Retinal pigment epithelial cell (primary cell): ENCODE data around the gene NPB.

Experiments
- DNase-seq: peaks from one replicate; pipeline ENCODE4 v3.0.0-alpha.2; 2010; ENCODE audit warnings: low read depth
- H3K4me3 ChIP-seq: 2 replicates; pipeline ENCODE4 v1.5.1; 2011; ENCODE audit warnings: mild to moderate bottlenecking, low read length, control low read depth, moderate library complexity
- CTCF ChIP-seq: conservative IDR thresholded peaks from 2 replicates; pipeline ENCODE4 v1.5.1; 2011; ENCODE audit warnings: low read depth, low read length, control low read depth, inconsistent platforms

Gene NPB

GRCh38 chr17:81902653-81903414 lies 796 bp downstream of the NPB start:
- TF ChIP-seq CTCF = no peak
- DNase-seq = no peak
- no peak overlapping the region for H3K4me3 ChIP-seq

GRCh38 chr17:81903415-81903831 lies 1.4 kb downstream of the NPB start:
- DNase-seq = no peak
- H3K4me3 ChIP-seq = no peak overlapping the region
- no peak for TF ChIP-seq CTCF

GRCh38 chr17:81903896-81904599 lies 2.0 kb downstream of the NPB start:
- TF ChIP-seq CTCF = no peak
- no peak for DNase-seq
- no peak overlapping the region for H3K4me3 ChIP-seq

- no peak for DNase-seq
- no peak for TF ChIP-seq CTCF
- H3K4me3 ChIP-seq = no peak overlapping the region
Observed at GRCh38 chr17:81904600-81905423, 2.8 kb downstream of the NPB start.

- no peak overlapping the region for H3K4me3 ChIP-seq
- DNase-seq = no peak
- no peak for TF ChIP-seq CTCF
Observed at GRCh38 chr17:81905424-81905875, 3.4 kb downstream of the NPB start.

GRCh38 chr17:81905993-81906392 lies 4.0 kb downstream of the NPB start:
- DNase-seq = no peak
- no peak overlapping the region for H3K4me3 ChIP-seq
- no peak for TF ChIP-seq CTCF
